Liver (tissue), 3 donors: Measurements from ENCODE around the gene CNNM1.

Experiments used
- JUND ChIP-seq, 2 donors: IDR thresholded peaks; 2 replicates each; pipeline ENCODE4 v1.6.1; 2016; ENCODE audit warnings: antibody characterized with exemption in 2 of 2
- RAD21 ChIP-seq, 2 donors: IDR thresholded peaks; 2 replicates each; pipeline ENCODE4 v1.6.1; 2016; ENCODE audit warnings: antibody characterized with exemption in 2 of 2, mild to moderate bottlenecking in 2 of 2
- TAF1 ChIP-seq: conservative IDR thresholded peaks from 2 replicates; pipeline ENCODE4 v1.6.1; 2016; ENCODE audit warnings: antibody characterized with exemption, mild to moderate bottlenecking
- YY1 ChIP-seq: IDR thresholded peaks from 2 replicates; pipeline ENCODE4 v1.6.1; 2016; ENCODE audit warnings: antibody characterized with exemption, mild to moderate bottlenecking
- TF ChIP-seq, protein P1 (sequence below): fragments of 150-350 bp; IDR thresholded peaks from 2 replicates; pipeline ENCODE4 v1.5.1; 2017; ENCODE audit warnings: improper control_type of control experiment, low read depth, low read length; ENCODE audit not compliant: missing input control
- TF ChIP-seq, protein P2 (sequence below): IDR thresholded peaks from 2 replicates; pipeline ENCODE4 v1.6.1; 2016; ENCODE audit warnings: antibody characterized with exemption, mild to moderate bottlenecking
- TF ChIP-seq, protein P3 (sequence below): IDR thresholded peaks from 2 replicates; pipeline ENCODE4 v1.6.1; 2016; ENCODE audit warnings: antibody characterized with exemption
- donor health status: healthy.
- donor health status: healthy.

DNA sequence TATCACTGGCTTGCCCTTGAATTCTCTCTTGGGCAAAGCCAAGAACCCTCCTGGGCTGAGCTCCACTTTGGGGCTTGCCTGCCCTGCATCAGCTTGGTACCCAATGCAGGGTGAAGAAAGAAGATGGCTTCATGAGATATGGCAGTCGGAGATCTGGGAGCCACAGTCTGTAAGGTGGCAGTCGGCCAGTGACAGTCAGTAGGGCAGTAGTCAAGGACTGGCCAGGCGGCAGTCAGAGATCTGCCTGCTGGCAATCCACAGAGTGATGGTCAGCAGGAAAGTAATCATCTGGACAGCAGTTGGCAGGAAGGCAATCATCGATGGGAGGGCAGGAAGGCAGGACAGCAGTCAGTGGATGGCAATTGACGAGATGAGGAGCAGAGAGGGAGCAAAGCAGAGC, 32.6 kb upstream of the CNNM1 start:
- TF ChIP-seq, protein P1, sequence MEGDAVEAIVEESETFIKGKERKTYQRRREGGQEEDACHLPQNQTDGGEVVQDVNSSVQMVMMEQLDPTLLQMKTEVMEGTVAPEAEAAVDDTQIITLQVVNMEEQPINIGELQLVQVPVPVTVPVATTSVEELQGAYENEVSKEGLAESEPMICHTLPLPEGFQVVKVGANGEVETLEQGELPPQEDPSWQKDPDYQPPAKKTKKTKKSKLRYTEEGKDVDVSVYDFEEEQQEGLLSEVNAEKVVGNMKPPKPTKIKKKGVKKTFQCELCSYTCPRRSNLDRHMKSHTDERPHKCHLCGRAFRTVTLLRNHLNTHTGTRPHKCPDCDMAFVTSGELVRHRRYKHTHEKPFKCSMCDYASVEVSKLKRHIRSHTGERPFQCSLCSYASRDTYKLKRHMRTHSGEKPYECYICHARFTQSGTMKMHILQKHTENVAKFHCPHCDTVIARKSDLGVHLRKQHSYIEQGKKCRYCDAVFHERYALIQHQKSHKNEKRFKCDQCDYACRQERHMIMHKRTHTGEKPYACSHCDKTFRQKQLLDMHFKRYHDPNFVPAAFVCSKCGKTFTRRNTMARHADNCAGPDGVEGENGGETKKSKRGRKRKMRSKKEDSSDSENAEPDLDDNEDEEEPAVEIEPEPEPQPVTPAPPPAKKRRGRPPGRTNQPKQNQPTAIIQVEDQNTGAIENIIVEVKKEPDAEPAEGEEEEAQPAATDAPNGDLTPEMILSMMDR, result no peak
- TF ChIP-seq JUND (IDR thresholded peaks at IDR 0.05) (no peak), TAF1 (no peak), YY1 (no peak), RAD21 (IDR thresholded peaks at IDR 0.05) (no peak)
- TF ChIP-seq, protein P2, sequence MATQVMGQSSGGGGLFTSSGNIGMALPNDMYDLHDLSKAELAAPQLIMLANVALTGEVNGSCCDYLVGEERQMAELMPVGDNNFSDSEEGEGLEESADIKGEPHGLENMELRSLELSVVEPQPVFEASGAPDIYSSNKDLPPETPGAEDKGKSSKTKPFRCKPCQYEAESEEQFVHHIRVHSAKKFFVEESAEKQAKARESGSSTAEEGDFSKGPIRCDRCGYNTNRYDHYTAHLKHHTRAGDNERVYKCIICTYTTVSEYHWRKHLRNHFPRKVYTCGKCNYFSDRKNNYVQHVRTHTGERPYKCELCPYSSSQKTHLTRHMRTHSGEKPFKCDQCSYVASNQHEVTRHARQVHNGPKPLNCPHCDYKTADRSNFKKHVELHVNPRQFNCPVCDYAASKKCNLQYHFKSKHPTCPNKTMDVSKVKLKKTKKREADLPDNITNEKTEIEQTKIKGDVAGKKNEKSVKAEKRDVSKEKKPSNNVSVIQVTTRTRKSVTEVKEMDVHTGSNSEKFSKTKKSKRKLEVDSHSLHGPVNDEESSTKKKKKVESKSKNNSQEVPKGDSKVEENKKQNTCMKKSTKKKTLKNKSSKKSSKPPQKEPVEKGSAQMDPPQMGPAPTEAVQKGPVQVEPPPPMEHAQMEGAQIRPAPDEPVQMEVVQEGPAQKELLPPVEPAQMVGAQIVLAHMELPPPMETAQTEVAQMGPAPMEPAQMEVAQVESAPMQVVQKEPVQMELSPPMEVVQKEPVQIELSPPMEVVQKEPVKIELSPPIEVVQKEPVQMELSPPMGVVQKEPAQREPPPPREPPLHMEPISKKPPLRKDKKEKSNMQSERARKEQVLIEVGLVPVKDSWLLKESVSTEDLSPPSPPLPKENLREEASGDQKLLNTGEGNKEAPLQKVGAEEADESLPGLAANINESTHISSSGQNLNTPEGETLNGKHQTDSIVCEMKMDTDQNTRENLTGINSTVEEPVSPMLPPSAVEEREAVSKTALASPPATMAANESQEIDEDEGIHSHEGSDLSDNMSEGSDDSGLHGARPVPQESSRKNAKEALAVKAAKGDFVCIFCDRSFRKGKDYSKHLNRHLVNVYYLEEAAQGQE, result no peak
- TF ChIP-seq, protein P3, sequence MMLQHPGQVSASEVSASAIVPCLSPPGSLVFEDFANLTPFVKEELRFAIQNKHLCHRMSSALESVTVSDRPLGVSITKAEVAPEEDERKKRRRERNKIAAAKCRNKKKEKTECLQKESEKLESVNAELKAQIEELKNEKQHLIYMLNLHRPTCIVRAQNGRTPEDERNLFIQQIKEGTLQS, result no peak
